HepG2 (cell line): ENCODE measurements around the gene PFN2. TPM values are rescaled to one million over a fixed set of nuclear protein-coding genes. Genes with fewer than 3 reads are reported as not detected.

ENCODE experiments used
- GZF1 ChIP-seq: sonication (generic); formaldehyde crosslinking; IDR thresholded peaks from 2 replicates; pipeline ENCODE4 v1.5.1; 2020; ENCODE audit warnings: mild to moderate bottlenecking, missing genetic modification reagents
- JUN ChIP-seq: sonication (generic); formaldehyde crosslinking; IDR thresholded peaks from 2 replicates; pipeline ENCODE4 v1.4.0; 2020; ENCODE audit warnings: mild to moderate bottlenecking, missing genetic modification reagents
- KDM5A ChIP-seq: fragments of 200-600 bp; sonication (generic); IDR thresholded peaks from 2 replicates; pipeline ENCODE4 v1.7.0; 2018; ENCODE audit warnings: antibody characterized with exemption, mild to moderate bottlenecking, low read length, borderline replicate concordance
- ZNF282 ChIP-seq: fragments of 450-650 bp; IDR thresholded peaks from 2 replicates; pipeline ENCODE4 v1.6.1; 2018; ENCODE audit not compliant: partially characterized antibody
- ZNF354B ChIP-seq: sonication (generic); formaldehyde crosslinking; IDR thresholded peaks from 2 replicates; pipeline ENCODE4 v1.8.0; 2022; ENCODE audit warnings: mild to moderate bottlenecking, missing genetic modification reagents
- ZNF510 ChIP-seq: sonication (generic); formaldehyde crosslinking; IDR thresholded peaks from 2 replicates; pipeline ENCODE4 v1.4.0; 2020; ENCODE audit warnings: low read depth, mild to moderate bottlenecking, missing genetic modification reagents
- ZNF558 ChIP-seq: sonication (generic); formaldehyde crosslinking; IDR thresholded peaks from 2 replicates; pipeline ENCODE4 v1.9.0; 2022; ENCODE audit warnings: mild to moderate bottlenecking, missing genetic modification reagents, borderline replicate concordance
- ZSCAN22 ChIP-seq: sonication (generic); formaldehyde crosslinking; IDR thresholded peaks from 2 replicates; pipeline ENCODE4 v1.4.0; 2020; ENCODE audit warnings: mild to moderate bottlenecking, missing genetic modification reagents
- polyA plus RNA-seq, 8 experiments: library from polyadenylated mRNA; depleted of rRNA in 3 of 8; stranded (reverse) in 7 of 8; unstranded in 1 of 8; fragments of >200 nt; fragmentation: Illumina TruSeq in 4 of 8; extraction: Trizol in 4 of 8; gene quantifications; 2 replicates each; pipeline versions ENCODE4 v1.2.1 to v1.2.3, GENCODE V29; 2011 to 2016; ENCODE audit warnings: low read depth in 4 of 8, missing spikeins in 1 of 8, mixed read lengths in 1 of 8; ENCODE audit not compliant: insufficient read depth in 1 of 8
- total RNA-seq, 5 experiments: library from RNA; depleted of rRNA; stranded (reverse); fragments of >200 nt; fragmentation: Illumina TruSeq; extraction: Trizol; gene quantifications; 2 replicates each; pipeline ENCODE4 v1.2.3, GENCODE V29; 2016; ENCODE audit warnings: low read depth in 1 of 5
- TF ChIP-seq, protein P1 (sequence below): IDR thresholded peaks from 2 replicates; pipeline ENCODE4 v1.6.1; 2012; ENCODE audit warnings: low read length, improper control_type of control experiment
- TF ChIP-seq, protein P2 (sequence below): IDR thresholded peaks from 2 replicates; pipeline ENCODE4 v1.6.1; 2012; ENCODE audit warnings: low read depth, low read length, improper control_type of control experiment
- TF ChIP-seq, protein P3 (sequence below): sonication (generic); formaldehyde crosslinking; IDR thresholded peaks from 2 replicates; pipeline ENCODE4 v1.4.0; 2020; ENCODE audit warnings: missing genetic modification reagents, mild to moderate bottlenecking, borderline replicate concordance
- TF ChIP-seq, protein P4 (sequence below): sonication (generic); formaldehyde crosslinking; conservative IDR thresholded peaks from 2 replicates; pipeline ENCODE4 v1.4.0; 2020; ENCODE audit warnings: missing genetic modification reagents
- TF ChIP-seq, protein P5 (sequence below): IDR thresholded peaks from 2 replicates; pipeline ENCODE4 v1.6.1; 2016; ENCODE audit warnings: low read depth, missing genetic modification reagents, missing compliant biosample characterization

The PFN2 gene
- total and polyA plus RNA-seq, 2 of the 13 experiments (the other 11 are each of a cell fraction or from before 2014, with no cell fraction given): 57.3 to 150 TPM

DNA sequence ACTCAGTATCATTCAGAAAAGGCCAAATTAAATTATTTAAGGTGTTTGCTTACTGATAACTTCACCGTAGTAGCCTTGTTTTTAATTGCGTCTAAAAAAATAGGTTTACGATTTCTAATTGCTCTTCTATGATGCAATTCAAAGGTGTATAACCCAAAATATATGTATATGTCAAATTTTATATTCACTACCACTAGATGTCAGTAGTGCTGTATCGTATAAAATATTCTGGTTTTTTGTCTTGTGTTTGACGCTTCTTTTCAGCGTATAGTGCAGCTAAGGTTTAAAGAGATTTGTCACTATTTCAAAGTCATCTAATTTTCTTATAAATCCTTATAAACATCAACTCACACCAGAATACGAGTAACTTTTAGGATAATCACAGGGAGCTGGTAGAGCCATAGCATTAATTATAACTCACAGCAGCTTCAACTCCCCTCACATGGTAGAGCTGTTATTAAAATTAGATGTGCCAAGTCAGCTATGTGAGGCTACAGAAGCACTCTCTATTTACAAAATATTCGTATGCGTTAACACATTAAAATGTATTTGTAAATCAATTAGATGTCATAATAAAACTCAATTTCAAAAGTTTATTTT lies 3.5 kb downstream of the PFN2 start (continued):
- TF ChIP-seq ZNF558 (CRISPR knock-in tag) (no peak), ZSCAN22 (CRISPR knock-in tag) (no peak), KDM5A (peak; percentile 35; the same call in 1 of the 2 replicates), ZNF282 (no peak), JUN (CRISPR knock-in tag) (no peak), GZF1 (no peak), ZNF510 (CRISPR knock-in tag) (no peak), ZNF354B (no peak)
- TF ChIP-seq, protein P1, sequence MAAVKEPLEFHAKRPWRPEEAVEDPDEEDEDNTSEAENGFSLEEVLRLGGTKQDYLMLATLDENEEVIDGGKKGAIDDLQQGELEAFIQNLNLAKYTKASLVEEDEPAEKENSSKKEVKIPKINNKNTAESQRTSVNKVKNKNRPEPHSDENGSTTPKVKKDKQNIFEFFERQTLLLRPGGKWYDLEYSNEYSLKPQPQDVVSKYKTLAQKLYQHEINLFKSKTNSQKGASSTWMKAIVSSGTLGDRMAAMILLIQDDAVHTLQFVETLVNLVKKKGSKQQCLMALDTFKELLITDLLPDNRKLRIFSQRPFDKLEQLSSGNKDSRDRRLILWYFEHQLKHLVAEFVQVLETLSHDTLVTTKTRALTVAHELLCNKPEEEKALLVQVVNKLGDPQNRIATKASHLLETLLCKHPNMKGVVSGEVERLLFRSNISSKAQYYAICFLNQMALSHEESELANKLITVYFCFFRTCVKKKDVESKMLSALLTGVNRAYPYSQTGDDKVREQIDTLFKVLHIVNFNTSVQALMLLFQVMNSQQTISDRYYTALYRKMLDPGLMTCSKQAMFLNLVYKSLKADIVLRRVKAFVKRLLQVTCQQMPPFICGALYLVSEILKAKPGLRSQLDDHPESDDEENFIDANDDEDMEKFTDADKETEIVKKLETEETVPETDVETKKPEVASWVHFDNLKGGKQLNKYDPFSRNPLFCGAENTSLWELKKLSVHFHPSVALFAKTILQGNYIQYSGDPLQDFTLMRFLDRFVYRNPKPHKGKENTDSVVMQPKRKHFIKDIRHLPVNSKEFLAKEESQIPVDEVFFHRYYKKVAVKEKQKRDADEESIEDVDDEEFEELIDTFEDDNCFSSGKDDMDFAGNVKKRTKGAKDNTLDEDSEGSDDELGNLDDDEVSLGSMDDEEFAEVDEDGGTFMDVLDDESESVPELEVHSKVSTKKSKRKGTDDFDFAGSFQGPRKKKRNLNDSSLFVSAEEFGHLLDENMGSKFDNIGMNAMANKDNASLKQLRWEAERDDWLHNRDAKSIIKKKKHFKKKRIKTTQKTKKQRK: no peak
- TF ChIP-seq, protein P2, sequence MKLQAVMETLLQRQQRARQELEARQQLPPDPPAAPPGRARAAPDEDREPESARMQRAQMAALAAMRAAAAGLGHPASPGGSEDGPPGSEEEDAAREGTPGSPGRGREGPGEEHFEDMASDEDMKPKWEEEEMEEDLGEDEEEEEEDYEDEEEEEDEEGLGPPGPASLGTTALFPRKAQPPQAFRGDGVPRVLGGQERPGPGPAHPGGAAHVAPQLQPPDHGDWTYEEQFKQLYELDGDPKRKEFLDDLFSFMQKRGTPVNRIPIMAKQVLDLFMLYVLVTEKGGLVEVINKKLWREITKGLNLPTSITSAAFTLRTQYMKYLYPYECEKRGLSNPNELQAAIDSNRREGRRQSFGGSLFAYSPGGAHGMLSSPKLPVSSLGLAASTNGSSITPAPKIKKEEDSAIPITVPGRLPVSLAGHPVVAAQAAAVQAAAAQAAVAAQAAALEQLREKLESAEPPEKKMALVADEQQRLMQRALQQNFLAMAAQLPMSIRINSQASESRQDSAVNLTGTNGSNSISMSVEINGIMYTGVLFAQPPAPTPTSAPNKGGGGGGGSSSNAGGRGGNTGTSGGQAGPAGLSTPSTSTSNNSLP: peak; percentile 71; the same call in 1 of the 2 replicates
- TF ChIP-seq, protein P3, sequence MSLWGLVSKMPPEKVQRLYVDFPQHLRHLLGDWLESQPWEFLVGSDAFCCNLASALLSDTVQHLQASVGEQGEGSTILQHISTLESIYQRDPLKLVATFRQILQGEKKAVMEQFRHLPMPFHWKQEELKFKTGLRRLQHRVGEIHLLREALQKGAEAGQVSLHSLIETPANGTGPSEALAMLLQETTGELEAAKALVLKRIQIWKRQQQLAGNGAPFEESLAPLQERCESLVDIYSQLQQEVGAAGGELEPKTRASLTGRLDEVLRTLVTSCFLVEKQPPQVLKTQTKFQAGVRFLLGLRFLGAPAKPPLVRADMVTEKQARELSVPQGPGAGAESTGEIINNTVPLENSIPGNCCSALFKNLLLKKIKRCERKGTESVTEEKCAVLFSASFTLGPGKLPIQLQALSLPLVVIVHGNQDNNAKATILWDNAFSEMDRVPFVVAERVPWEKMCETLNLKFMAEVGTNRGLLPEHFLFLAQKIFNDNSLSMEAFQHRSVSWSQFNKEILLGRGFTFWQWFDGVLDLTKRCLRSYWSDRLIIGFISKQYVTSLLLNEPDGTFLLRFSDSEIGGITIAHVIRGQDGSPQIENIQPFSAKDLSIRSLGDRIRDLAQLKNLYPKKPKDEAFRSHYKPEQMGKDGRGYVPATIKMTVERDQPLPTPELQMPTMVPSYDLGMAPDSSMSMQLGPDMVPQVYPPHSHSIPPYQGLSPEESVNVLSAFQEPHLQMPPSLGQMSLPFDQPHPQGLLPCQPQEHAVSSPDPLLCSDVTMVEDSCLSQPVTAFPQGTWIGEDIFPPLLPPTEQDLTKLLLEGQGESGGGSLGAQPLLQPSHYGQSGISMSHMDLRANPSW (CRISPR knock-in tag): no peak
- TF ChIP-seq, protein P4, sequence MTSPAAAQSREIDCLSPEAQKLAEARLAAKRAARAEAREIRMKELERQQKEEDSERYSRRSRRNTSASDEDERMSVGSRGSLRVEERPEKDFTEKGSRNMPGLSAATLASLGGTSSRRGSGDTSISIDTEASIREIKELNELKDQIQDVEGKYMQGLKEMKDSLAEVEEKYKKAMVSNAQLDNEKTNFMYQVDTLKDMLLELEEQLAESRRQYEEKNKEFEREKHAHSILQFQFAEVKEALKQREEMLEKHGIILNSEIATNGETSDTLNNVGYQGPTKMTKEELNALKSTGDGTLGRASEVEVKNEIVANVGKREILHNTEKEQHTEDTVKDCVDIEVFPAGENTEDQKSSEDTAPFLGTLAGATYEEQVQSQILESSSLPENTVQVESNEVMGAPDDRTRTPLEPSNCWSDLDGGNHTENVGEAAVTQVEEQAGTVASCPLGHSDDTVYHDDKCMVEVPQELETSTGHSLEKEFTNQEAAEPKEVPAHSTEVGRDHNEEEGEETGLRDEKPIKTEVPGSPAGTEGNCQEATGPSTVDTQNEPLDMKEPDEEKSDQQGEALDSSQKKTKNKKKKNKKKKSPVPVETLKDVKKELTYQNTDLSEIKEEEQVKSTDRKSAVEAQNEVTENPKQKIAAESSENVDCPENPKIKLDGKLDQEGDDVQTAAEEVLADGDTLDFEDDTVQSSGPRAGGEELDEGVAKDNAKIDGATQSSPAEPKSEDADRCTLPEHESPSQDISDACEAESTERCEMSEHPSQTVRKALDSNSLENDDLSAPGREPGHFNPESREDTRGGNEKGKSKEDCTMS (CRISPR knock-in tag): no peak
- TF ChIP-seq, protein P5, sequence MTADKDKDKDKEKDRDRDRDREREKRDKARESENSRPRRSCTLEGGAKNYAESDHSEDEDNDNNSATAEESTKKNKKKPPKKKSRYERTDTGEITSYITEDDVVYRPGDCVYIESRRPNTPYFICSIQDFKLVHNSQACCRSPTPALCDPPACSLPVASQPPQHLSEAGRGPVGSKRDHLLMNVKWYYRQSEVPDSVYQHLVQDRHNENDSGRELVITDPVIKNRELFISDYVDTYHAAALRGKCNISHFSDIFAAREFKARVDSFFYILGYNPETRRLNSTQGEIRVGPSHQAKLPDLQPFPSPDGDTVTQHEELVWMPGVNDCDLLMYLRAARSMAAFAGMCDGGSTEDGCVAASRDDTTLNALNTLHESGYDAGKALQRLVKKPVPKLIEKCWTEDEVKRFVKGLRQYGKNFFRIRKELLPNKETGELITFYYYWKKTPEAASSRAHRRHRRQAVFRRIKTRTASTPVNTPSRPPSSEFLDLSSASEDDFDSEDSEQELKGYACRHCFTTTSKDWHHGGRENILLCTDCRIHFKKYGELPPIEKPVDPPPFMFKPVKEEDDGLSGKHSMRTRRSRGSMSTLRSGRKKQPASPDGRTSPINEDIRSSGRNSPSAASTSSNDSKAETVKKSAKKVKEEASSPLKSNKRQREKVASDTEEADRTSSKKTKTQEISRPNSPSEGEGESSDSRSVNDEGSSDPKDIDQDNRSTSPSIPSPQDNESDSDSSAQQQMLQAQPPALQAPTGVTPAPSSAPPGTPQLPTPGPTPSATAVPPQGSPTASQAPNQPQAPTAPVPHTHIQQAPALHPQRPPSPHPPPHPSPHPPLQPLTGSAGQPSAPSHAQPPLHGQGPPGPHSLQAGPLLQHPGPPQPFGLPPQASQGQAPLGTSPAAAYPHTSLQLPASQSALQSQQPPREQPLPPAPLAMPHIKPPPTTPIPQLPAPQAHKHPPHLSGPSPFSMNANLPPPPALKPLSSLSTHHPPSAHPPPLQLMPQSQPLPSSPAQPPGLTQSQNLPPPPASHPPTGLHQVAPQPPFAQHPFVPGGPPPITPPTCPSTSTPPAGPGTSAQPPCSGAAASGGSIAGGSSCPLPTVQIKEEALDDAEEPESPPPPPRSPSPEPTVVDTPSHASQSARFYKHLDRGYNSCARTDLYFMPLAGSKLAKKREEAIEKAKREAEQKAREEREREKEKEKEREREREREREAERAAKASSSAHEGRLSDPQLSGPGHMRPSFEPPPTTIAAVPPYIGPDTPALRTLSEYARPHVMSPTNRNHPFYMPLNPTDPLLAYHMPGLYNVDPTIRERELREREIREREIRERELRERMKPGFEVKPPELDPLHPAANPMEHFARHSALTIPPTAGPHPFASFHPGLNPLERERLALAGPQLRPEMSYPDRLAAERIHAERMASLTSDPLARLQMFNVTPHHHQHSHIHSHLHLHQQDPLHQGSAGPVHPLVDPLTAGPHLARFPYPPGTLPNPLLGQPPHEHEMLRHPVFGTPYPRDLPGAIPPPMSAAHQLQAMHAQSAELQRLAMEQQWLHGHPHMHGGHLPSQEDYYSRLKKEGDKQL (CRISPR knock-in tag): no peak
